Calu3 (cell line): ENCODE data around the gene DACT2. TPM values are rescaled to one million over a fixed set of nuclear protein-coding genes. Genes with fewer than 3 reads are reported as not detected.

Source experiments
- BruUV-seq: library from RNA; stranded (reverse); fragments of 400-500 nt; replicated peaks from 2 replicates; lab custom pipeline; 2021; lab: Mats Ljungman, UMichigan
- CTCF ChIA-PET: fragments of 300-600 bp; sonication (Branson Sonifier 250); formaldehyde crosslinking; loops from one replicate; lab custom pipeline; 2022; ENCODE audit warnings: antibody characterized with exemption; lab: Charles Lee
- DNase-seq: peaks from one replicate; pipeline ENCODE4 v3.0.0; 2022
- H3K27ac Mint-ChIP-seq: one replicate; pipeline ENCODE4 v1.8.0; 2022; ENCODE audit warnings: mixed read lengths; ENCODE audit not compliant: unreplicated experiment
- H3K27me3 Mint-ChIP-seq: one replicate; pipeline ENCODE4 v1.8.0; 2022; ENCODE audit warnings: mixed read lengths; ENCODE audit not compliant: unreplicated experiment
- H3K36me3 Mint-ChIP-seq: one replicate; pipeline ENCODE4 v1.8.0; 2022; ENCODE audit warnings: mild to moderate bottlenecking, moderate library complexity, mixed read lengths; ENCODE audit not compliant: insufficient read depth, unreplicated experiment
- H3K4me1 Mint-ChIP-seq: one replicate; pipeline ENCODE4 v1.8.0; 2022; ENCODE audit warnings: mild to moderate bottlenecking, low read depth, mixed read lengths; ENCODE audit not compliant: unreplicated experiment
- H3K4me3 Mint-ChIP-seq: one replicate; pipeline ENCODE4 v1.8.0; 2022; ENCODE audit warnings: mild to moderate bottlenecking, low read depth, moderate library complexity, mixed read lengths; ENCODE audit not compliant: unreplicated experiment
- H3K9me3 Mint-ChIP-seq: one replicate; pipeline ENCODE4 v1.8.0; 2022; ENCODE audit warnings: low read depth, mixed read lengths; ENCODE audit not compliant: unreplicated experiment
- CTCF ChIP-seq: fragments of 200-600 bp; IDR thresholded peaks from one replicate; pipeline ENCODE4 v1.8.0; 2022; ENCODE audit warnings: antibody characterized with exemption; ENCODE audit not compliant: unreplicated experiment
- intact Hi-C: fragments of 100-400 bp; cut with micrococcal nuclease; formaldehyde crosslinking; loops from one replicate; pipeline ENCODE4 v1.10.0; 2022; ENCODE audit not compliant: unreplicated experiment
- total RNA-seq: library from RNA; stranded (reverse); gene quantifications from 2 replicates; pipeline ENCODE4 v1.2.3, GENCODE V29; 2022

The DACT2 gene
- total RNA-seq, 1 experiment from 2014 or later: not detected

DNA sequence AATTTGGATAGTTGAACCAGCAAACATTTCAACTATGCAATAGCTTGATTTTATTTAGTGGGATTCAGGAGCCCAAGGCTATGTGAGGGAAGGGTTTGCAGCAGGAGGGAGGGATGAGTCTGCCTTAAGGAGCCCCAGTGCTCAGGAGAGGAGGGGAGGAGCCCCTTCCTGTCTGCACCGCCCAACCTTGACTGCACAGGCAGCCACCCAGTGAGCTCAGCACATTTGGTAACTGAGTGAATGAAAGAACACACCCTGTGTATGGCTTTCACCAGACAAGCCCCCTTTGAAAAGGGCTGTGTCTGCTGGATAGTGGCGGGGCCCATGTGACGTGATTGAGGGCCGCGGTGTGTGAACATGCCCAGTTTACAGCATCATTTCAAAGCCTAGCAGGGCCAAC lies 17.0 kb downstream of the DACT2 start:
- Mint-ChIP-seq H3K27me3 (peaks cover 38% of the 10 kb centered on the region), H3K4me3 (no peak overlapping the region), H3K27ac (no peak overlapping the region), H3K9me3 (no peaks in the 10 kb centered on the region), H3K4me1 (peaks cover 10% of the 10 kb centered on the region), H3K36me3 (no peaks in the 10 kb centered on the region)
- intact Hi-C loops: no loop called here
- BruUV-seq: no TSS peak
- no peak for TF ChIP-seq CTCF
- no peak for DNase-seq
- CTCF ChIA-PET: no interaction called here

- DNase-seq: peak; percentile 53
- no peak overlapping the region for H3K27ac Mint-ChIP-seq
- H3K36me3 Mint-ChIP-seq: no peaks in the 10 kb centered on the region
- H3K9me3 Mint-ChIP-seq: no peaks in the 10 kb centered on the region
- peaks cover 10% of the 10 kb centered on the region for H3K4me1 Mint-ChIP-seq
- peaks cover 45% of the 10 kb centered on the region for H3K27me3 Mint-ChIP-seq
- BruUV-seq: no TSS peak
- TF ChIP-seq CTCF: no peak
- CTCF ChIA-PET: no interaction called here
- intact Hi-C loops: no loop called here
- H3K4me3 Mint-ChIP-seq: no peak overlapping the region
These were observed 17.8 kb downstream of the DACT2 start for GRCh38 chr6:168301648-168302398.

GRCh38 chr6:168300975-168301647 lies 18.5 kb downstream of the DACT2 start:
- TF ChIP-seq CTCF: no peak
- no peak for DNase-seq
- Mint-ChIP-seq H3K9me3 (no peaks in the 10 kb centered on the region), H3K4me3 (no peak overlapping the region), H3K27me3 (peaks cover 53% of the 10 kb centered on the region), H3K27ac (no peak overlapping the region), H3K36me3 (no peaks in the 10 kb centered on the region), H3K4me1 (peaks cover 10% of the 10 kb centered on the region)
- intact Hi-C loops: no loop called here
- BruUV-seq: no TSS peak
- CTCF ChIA-PET: no interaction called here

DNA sequence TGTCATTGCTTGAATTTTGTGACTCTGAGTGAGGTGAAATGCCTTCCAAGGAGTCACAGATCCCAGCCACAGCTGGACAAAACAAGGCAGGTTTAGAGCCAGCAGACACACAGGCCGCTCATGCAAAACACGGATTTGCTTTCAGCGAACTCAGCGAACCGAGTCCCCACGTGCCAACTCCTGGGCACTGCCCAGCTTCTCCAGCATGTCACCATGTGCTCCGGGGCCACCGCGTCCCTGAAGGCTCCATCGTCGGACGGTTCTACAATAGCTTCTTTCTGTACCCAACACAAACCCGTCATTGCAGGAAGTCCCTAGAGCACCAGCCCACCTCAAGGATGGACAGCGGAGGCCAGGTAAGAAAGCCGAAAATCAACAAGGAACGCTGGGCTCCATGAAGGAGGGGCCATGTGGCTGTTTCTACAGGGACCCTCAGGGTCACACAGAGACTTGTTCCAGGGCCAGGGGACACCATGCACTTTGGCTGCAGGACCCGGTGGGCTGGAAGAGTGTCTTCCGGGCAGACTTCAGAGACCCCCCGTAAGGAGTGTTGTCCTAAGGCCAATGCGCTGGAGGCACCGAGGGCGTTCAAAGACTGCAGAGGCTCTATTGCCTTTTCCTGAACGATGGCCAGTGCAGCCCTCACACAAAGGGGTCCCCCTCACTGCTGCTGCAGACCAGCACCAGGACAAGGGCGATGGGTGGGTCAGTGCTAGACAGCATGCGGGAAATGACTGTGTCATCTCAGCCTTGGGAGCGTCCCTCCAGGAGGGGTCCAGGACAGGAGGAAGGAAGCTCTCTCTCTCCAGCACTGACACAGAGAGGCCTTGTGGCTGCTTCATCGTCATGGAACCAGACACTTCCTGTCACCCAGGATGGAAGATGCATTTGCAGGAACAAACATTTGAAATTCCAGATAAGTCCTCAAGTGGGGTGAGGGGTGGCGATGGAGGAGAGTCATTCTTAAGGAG lies 19.8 kb downstream of the DACT2 start:
- CTCF ChIA-PET: interaction anchor here (0.8 kb wide), 1 partner anchor 11 kb away, joined by 3 read pairs; no protein-coding TSS in a partner anchor
- BruUV-seq: no TSS peak
- no peak for DNase-seq
- H3K4me1 Mint-ChIP-seq: peaks cover 10% of the 10 kb centered on the region
- TF ChIP-seq CTCF: no peak
- no peak overlapping the region for H3K27ac Mint-ChIP-seq
- H3K27me3 Mint-ChIP-seq: peaks cover 57% of the 10 kb centered on the region
- H3K9me3 Mint-ChIP-seq: no peaks in the 10 kb centered on the region
- no peaks in the 10 kb centered on the region for H3K36me3 Mint-ChIP-seq
- no peak overlapping the region for H3K4me3 Mint-ChIP-seq
- intact Hi-C loops: no loop called here
